ENCODE data around the gene NPAS4.
"Not testable (repeated sequence)": the region's sequence is repeated elsewhere in the genome, so short reads cannot be mapped to it uniquely, and the experiment has no call there.

Gene NPAS4

DNA sequence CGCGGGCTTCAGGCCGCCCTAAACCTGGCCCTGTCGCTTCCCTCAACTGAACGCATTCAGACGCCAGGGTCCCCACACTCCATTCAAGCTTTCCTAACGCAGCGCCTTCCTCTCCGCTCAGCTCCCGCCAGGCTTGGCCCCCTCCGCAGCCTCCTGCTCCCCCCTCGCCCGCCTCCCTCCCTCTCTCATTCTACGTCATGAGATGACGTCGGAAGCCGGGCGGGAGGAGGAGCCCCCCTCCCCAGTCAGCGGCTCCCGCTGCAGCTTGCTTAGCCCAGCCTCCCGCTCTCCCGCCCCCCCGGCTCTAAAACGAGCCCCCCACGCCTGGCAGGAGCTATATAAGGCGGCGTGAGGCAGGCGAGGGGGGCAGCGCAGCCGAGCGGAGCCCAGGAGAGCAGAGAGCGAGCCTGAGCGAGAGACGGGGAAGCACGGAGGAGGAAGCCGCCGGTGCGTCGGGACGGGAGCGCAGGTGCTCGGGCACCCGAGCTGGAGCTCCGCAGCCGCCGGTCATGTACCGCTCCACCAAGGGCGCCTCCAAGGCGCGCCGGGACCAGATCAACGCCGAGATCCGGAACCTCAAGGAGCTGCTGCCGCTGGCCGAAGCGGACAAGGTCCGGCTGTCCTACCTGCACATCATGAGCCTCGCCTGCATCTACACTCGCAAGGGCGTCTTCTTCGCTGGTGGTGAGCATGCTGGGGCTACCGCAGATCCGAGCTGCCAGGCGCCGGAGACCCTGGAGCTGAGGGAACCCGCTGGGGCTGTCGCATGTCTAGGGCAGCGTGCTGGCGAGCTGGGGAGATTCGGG is at the start of gene NPAS4:
NPAS4 (plus strand) TSS at position 365 of the 806 bp plus-strand sequence; CDS start at position 510, 145 bp downstream.
- no peak for DNase-seq (ENCODE audit: low spot score)

DNA sequence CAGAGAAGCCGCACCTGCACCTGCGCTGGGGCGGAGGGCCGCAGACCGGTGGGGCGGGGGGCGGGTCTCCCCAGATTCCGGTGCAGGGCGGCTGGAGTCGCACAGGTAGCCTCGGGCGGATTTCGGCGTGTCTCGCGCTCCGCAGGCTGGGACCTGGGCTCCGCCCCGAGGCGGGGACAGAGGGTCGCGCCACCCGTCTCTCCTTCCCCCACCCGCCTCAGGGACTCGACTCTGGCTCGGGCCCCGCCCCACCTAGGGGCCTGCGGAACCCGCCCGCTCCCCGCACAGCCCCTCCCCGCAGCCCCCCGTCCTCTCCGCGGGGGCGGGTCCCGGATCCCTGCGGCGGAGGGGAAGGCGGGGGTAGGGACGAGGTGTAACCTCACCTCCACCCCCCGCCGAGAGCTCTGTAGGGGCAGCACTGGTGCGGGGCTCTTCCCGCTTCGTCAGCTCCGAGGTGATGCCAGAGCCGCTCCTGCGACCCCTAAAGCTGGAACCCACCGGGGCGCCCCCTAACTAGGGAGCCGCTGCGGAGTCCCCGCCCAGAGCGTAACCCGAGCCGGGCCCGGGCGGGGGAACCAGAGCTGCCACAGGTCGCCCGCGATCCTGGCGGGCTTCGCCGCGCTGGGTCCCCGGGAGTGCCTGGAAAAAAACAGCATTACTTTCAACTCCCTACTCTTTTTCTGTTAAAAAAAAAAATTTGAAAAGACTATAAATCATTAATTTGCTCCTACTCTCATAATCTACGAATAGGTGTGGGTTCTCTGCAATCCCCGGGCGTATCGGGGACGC is 49.0 kb upstream of the NPAS4 start, which contains the start of gene SLC29A2:
SLC29A2 (minus strand) TSS at position 134 of the 789 bp plus-strand sequence. CDS start 169 bp downstream, outside the sequence.
- DNase-seq (ENCODE audit: low spot score), result peak; percentile 94

GRCh38 chr11:66373265-66373664 is 47.6 kb upstream of the NPAS4 start:
- no peak for DNase-seq (ENCODE audit: low spot score)

DNA sequence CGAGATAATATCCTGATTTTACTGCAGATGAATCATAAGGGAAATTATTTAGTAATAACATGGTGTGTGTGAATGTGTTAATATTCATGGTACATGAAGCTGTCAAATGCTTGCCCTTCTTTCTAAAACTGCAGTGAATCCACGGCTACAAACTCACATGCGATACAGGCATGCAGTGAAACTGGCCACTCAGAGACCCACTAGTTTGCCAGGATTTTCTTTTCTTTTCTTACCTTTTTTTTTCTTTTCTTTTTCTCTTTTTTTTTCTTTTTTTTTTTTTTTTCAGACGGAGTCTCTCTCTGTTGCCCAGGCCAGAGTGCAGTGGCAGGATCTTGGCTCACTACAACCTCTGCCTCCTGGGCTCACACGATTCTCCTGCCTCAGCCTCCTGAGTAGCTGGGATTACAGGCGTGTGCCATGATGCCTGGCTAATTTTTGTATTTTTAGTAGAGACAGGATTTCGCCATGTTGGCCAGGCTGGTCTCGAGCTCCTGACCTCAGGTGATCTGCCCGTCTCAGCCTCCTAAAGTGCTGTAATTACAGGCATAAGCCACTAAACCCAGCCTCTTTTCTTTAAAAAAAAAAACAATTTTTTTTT is 47.0 kb upstream of the NPAS4 start:
- not testable (repeated sequence) for DNase-seq (ENCODE audit: low spot score)

DNA sequence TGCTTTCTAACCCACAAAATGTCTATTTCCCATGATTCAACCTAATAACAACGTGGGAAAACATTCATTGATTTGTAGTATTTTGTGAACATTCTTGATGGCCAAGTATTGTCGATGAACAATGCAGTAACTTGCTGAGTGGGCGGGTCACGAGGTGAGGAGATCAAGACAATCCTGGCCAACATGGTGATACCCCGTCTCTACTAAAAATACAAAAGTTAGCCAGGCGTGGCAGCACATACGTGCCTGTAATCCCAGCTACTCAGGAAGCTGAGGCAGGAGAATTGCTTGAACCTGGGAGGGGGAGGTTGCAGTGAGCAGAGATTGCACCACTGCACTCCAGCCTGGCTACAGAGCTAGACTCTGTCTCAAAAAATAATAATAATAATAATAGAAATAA is 40.6 kb upstream of the NPAS4 start:
- not testable (repeated sequence) for DNase-seq (ENCODE audit: low spot score)

GRCh38 chr11:66384316-66384715 is 36.5 kb upstream of the NPAS4 start:
- not testable (repeated sequence) for DNase-seq (ENCODE audit: low spot score)

- peak; percentile 84 for DNase-seq (ENCODE audit: low spot score)
These were observed 34.4 kb upstream of the NPAS4 start for GRCh38 chr11:66386171-66387069.

DNA sequence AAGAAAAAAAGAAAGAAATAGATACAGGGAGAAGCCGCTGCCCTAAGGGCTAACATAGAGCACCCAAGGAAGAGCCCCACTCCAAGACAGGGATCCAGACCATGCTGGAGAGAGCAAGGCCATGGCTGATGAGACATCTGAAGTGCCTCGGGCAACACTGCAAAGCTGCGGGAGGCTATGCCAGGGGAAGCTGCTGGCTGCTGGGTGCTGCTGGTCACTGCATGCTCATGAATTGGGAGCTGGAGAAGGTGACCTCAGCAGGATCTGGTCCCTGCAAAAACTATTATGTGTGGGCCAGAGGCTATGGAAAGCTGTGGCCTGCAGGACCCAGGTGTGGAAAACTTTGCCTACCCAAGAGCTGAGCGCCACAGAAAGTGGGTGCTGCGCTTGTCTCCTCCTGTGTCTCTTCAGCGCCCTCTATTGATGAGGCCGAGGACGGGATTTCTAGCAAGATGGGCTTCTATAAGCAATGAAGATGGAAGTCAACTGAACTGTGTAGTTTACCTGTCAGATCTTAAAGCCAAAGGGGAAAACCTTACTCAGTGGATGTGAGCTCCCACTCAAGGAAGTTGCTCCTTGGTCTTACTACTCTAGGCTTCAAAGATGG is 32.0 kb upstream of the NPAS4 start:
- peak; percentile 76 for DNase-seq (ENCODE audit: low spot score)

DNA sequence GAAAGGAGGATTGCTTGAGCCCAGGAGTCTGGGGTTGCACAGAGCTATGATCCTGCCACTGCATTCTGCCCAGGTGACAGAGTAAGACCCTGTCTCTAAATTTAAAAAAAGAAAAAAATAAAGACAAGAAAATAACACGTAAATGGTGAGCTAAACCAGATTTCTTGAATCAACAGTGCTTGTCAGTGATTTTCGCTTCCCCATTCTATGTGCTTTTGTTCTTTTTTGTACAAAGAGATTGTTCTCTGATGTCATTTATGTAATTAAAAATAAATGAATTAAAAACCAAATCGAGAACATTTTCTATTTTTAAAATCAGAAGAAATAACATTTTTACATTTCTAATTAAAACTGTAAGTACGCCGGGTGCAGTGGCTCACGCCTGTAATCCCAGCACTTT is 29.5 kb upstream of the NPAS4 start:
- DNase-seq (ENCODE audit: low spot score), result no peak

- no peak for DNase-seq (ENCODE audit: low spot score)
These were observed 26.9 kb upstream of the NPAS4 start for GRCh38 chr11:66393954-66394353.

DNA sequence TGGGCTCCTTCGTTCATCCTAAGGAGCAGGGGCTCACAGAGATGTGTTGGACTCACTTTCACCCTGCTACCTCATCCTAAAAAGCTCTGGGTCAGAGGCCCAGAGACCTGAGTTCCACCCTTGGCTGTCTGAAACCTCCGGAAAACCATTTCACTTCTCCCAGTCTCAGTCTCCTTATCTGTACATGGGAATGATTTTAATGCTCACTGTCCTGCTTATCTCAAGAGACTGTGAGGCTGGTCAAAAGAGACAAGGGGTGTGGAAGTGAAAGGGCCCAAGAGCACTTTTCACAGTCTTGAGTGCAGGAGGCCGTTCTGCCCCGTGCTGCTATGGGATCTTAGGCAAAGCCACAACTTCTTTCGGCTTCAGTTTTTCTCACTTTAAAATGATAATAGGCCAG is 13.2 kb upstream of the NPAS4 start:
- DNase-seq (ENCODE audit: low spot score), result no peak

DNA sequence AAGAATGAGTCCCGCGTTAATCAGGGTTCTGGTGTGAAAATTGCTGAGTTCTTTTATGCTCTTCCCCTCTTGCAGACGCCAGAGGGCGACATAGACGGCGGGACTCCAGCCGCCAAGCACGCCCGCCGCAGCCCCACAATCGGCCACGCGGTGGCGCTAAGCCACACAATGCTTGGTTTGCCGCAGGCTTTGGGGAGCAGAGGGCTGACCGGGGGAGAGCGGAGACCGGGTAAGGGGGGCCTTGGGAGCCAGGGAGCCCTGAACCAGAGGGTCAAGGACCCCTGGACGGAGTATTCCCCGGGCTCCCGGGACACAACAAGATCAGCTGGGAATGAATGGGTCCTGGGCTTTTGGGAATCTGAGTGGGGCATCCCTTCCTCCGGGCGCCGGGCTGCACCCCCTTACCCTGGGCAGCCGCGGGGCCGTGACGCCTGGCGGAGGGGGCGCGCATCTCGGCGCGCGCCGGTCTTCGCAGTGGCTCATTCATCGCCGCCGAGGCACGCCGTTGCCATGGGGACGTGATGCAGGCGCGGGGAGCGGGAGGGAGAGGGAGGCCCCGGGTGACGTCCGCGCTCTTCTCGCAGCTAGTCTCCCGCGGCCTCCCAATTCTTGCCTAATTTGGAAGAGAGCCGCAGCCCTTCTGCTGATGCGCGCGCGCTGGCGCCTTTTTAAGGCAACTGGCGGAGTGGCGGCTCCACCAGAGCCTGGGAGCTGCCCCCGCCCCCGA is 12.2 kb upstream of the NPAS4 start:
- peak; percentile 97 for DNase-seq (ENCODE audit: low spot score)

DNA sequence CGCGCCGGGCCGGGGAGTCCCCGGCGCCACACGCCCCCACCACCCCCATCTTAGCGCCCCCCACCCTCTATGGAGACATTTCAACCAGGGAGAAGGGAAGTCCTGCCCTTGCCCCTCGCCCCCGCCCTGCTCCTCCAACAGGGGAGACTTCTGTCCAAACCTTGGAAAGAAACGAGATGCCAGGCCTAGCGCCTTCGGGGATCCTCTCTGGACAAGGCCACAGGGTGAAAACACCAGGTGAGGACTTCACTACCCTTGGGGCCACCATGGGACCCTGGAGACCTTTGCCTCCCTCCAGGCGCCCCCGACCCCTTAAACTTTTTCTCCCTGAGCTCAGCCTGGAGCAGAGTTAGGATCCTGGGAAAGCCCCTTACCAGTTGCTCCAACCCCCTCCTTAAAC is 11.6 kb upstream of the NPAS4 start:
- no peak for DNase-seq (ENCODE audit: low spot score)

GRCh38 chr11:66410191-66410590 is 10.6 kb upstream of the NPAS4 start:
- no peak for DNase-seq (ENCODE audit: low spot score)

DNA sequence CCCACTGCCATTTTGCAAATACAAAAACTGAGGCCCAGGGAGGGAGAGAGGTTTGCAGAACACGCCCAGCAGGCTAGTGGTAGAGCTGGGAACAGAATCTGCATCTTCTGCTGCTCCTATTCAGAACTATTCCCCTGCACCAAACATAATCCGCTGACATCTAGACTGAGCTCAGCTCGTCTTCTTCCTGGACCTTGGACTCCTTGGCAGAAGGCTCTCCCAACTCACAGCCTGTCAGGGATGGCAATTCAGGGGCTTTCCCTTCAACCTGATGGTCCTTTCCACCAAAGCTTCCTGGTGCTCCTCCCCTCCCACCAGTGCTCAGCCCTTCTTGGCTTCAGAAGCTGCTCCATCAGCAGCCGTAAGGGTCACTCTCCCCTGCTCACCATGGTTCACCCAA is 9.5 kb upstream of the NPAS4 start:
- no peak for DNase-seq (ENCODE audit: low spot score)

DNA sequence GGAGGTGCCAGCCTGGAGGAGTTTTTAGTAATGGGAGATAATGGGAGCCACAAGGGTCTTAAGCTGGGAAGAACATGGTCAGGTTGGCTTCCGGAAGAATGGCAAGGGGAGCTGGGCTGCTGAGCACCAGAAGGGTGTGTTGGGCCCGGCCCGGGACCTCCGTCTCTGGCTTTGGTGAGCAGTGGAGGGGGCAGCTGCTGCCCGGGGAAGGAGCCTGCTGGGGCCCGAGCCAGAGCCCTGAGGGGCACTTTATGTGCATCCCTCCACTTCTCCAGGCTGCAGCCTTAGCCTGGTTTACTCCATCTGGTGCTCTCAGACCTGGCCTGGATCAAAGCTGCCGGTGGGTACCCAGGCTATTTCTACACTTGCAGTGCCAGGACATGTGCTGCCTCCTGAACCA is 8.7 kb upstream of the NPAS4 start:
- DNase-seq (ENCODE audit: low spot score), result no peak

GRCh38 chr11:66413167-66413566 is 7.7 kb upstream of the NPAS4 start:
- no peak for DNase-seq (ENCODE audit: low spot score)

DNA sequence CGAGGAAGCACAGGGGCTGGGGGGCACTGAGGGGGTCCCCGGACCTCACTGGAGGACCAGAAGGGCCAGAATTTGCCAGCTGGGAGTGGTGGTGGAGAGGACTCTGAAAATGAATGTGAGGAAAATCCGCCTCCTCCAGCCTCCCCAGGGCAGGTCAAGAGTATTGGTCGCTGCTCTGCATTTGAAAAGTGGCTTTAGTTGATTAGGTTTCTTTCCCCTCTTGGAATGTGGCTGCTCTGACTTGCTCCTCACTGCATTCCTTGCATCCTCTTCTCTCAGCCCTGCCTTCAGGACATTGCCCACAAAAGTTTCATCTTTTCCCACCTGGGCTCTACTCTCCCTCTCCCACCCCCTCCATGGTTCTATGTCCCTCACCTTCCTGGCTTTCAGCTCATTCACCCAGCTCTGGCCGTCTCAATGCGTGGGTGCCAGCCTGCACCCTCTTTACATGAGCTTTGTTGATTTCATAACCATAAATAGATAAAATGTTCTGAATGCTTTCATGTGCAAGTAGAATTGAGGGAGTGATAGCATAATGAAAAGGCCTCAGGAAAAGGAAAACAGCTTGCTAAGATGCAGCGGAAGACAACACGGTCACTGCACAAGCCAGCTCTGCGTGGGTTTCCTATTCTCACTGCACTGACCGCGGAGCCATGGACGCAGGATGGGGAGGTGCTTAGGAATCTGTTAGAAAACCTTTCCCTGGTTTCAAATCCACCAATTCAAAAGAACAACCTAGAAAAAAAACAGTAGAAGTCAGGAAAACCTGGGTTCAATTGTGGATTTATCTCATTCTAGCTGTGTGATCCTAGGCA is 6.5 kb upstream of the NPAS4 start:
- no peak for DNase-seq (ENCODE audit: low spot score)

DNA sequence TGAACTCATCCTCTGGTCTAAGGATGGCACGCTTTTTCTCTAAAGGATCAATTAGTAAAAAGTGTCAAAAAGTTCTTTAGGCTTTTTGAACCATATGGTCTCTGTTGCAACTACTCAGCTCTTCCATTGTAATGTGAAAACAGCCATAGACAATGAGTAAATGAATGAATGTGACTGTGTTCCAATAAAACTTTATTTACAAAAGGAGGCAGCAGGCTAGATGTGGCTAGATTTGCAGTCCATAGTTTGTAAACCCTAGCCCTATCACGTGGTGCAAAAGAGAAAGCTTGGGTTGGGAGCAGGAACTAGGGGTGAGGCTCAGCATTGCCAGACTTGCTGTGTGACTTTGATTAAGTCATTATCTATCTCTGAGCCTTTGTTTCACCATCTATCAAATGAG is 5.4 kb upstream of the NPAS4 start:
- no peak for DNase-seq (ENCODE audit: low spot score)

DNA sequence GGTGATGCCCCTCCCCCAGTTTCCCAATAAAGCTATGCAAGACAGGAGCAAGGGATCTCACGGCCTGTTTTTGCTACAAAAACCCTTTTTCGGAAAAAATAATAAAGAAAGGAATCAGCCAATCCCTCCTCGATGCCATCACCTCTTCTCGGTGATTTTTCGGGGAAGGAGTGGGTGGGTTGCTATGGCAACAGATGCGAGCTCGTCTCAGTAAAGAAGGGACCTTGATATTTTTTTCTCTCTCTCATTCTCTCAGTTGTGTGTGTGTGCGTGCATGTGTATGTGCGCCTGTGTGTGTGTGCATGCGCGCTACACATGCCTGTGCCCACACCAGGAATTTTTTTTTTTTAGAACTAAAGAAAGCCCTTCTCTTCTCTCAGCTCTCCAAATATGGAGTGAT is 3.8 kb upstream of the NPAS4 start:
- DNase-seq (ENCODE audit: low spot score), result no peak
